HFF-Myc (cell line): ENCODE data around the gene ROCK1.

Source experiments
- DNase-seq: peaks from one replicate; pipeline ENCODE4 v3.0.0-alpha.2; 2011; ENCODE audit warnings: low read depth; ENCODE audit errors: extremely low read depth
- H3K4me3 ChIP-seq: replicated peaks from 2 replicates; pipeline ENCODE4 v1.5.1; 2011; ENCODE audit warnings: low read depth, mild to moderate bottlenecking, control low read depth, low read length
- TF ChIP-seq, protein P1 (sequence below): IDR thresholded peaks from 2 replicates; pipeline ENCODE4 v1.5.1; 2012; ENCODE audit warnings: mild to moderate bottlenecking, low read depth, low read length, control low read depth; ENCODE audit errors: missing control alignments

ROCK1 gene

DNA sequence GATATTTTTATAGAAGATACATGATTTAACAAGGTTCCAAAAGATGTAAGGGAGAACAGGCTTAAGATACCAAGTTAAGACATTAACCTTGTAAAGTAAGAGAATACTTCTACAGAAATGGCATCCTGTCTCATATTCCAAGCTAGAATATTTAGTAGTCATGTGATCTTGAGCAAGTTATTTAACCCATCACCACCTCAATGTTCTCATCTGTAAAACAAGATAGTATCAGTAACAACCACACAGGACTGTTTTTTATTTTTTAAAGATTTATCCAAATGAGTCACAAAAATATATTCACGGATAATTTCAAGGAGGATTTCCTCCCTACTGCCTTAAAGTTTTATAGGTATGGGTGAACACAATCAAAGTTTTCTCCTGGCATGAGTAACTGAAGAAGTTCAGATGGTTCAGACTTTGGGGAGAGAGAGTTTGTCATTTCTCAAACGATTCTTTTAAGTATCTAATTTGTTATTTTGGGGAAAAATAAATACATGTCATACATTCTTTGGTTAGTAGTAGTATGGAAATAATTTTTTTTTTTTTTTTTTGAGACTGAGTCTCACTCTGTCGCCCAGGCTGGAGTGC is 25.9 kb downstream of the ROCK1 start:
- H3K4me3 ChIP-seq, result no peak overlapping the region
- DNase-seq, result no peak
- TF ChIP-seq, protein P1, sequence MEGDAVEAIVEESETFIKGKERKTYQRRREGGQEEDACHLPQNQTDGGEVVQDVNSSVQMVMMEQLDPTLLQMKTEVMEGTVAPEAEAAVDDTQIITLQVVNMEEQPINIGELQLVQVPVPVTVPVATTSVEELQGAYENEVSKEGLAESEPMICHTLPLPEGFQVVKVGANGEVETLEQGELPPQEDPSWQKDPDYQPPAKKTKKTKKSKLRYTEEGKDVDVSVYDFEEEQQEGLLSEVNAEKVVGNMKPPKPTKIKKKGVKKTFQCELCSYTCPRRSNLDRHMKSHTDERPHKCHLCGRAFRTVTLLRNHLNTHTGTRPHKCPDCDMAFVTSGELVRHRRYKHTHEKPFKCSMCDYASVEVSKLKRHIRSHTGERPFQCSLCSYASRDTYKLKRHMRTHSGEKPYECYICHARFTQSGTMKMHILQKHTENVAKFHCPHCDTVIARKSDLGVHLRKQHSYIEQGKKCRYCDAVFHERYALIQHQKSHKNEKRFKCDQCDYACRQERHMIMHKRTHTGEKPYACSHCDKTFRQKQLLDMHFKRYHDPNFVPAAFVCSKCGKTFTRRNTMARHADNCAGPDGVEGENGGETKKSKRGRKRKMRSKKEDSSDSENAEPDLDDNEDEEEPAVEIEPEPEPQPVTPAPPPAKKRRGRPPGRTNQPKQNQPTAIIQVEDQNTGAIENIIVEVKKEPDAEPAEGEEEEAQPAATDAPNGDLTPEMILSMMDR, result no peak

DNA sequence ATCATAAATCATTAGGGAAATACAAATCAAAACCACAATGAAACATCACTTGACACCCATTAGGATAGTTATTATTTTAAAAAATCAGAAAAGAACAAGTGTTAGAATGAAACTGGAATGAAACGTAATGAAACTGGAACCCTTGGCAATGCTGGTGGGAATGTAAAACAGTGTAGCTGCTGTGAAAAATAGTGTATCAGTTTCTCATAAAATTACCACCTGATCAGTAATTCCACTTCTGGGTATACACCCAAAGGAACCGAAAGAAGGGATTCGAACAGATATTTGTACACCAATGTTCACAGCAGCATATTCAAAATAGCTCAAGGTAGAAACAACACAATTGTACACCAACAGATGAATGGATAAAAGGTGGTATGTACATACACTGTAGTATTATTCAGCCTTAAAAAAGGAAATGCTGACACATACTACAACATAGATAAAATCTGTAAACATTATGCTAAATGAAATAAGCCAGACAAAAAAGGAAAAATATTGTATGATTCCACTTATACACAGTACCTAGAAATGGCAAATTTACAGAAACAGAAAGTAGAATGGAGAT is 27.0 kb downstream of the ROCK1 start:
- no peak overlapping the region for H3K4me3 ChIP-seq
- no peak for DNase-seq
- TF ChIP-seq, protein P1, result no peak

DNA sequence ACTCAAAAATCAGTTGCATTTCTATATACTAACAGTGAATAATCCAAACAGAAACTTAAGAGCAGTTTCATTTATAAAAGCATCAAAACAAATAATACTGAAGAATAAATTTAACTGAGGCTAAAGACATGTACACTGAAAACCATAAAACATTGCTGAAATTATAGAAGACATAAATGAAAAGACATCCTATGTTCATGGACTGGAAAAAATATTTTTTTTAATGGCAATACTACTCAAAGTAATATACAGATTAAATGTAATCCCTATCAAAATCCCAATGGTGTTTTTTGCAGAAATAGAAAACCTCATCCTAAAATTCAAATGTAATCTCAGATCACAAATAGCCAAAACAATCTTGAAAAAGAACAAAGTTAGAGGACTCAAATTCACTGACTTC is 28.6 kb downstream of the ROCK1 start:
- TF ChIP-seq, protein P1, result no peak

DNA sequence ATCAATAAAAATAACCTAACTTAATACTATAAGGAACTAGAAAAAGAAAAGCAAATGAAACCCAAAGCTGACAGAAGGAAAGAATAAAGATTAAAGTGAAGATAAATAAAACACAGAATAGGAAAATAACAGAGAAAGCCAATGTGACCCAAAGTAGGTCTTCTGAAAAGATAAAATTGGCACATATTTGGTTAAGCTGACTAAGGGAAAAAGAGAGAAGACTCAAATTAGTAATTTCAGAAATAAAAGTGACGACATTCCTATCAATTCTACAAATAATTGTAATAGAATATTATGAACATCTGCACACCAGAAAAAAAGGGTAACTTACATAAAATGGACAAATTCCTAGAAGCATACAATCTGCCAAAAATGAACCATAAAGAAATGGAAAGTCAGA is 30.2 kb downstream of the ROCK1 start:
- H3K4me3 ChIP-seq, result no peak overlapping the region
- no peak for DNase-seq
- TF ChIP-seq, protein P1, result no peak

More for the DNA sequence above, 28.6 kb downstream of the ROCK1 start:
- DNase-seq, result no peak
- H3K4me3 ChIP-seq, result no peak overlapping the region

DNA sequence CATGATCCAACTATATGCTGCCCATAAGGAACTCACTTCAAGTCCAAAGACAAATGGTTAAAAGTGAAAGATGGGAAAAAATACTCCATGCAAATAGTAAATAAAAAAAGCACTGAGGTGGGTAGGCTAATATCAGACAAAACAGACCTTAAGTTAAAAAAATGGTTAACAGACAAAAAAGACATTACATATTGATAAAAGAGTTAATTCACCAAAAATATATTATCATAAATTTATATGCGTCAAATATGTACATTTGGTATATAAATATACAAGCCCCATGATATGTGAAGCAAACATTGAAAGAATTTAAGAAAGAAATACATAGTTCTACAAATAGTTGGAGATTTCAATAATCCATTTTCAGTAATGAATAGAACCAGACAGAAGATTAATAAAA is 31.0 kb downstream of the ROCK1 start:
- H3K4me3 ChIP-seq, result no peak overlapping the region
- DNase-seq, result no peak
- TF ChIP-seq, protein P1, result no peak

DNA sequence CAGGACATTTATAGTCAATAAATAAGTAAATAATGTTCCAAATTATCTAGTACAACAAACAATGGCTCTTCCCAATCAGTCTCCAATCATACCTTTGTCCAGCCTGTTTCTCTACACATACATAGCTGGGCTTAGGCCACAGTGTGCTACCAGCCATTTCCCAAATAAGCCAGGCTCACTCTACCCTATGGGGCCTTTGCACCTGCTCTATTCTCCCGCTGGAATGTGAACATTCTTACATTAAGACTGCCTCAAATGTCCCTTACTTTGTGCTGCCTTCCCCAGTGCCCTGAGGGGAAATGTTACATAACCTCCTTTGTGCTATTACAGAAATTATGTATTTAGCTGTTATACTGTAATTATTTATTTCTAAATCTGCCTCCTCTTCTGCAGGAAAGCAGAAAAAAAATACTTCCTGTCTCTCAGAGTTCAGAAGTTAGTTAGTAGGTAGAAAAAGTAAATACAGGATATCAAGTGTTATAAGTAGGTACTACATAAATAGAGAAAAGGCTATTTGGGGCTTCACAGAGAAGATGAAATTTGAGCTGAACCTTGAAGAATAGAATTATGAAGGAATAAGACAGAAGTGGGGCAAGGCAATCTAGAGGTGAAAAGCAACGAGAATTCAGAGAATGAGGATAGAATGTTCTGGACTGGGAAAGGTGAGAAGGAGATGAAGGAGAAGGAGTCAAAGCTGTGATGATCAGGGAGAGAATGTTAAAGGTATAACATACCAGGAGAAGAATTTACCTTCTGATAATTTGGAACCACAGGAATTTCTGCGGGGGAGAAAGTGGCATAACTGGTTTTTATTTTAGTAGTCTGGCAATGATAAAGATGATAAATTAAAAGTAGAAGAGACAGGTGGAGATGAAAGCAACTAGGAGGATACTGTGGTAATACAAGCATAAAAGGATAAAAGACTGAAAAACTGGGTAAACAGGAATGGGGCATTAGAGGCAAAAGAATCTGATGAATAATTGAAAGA is 37.0 kb downstream of the ROCK1 start:
- H3K4me3 ChIP-seq, result no peak overlapping the region
- DNase-seq, result no peak
- TF ChIP-seq, protein P1, result no peak
